ENCODE measurements around the gene FAM149B1. TPM values are rescaled to one million over a fixed set of nuclear protein-coding genes. Genes with fewer than 3 reads are reported as not detected.

FAM149B1 gene
- total RNA-seq, 1 experiment from 2014 or later = 22.8 TPM

DNA sequence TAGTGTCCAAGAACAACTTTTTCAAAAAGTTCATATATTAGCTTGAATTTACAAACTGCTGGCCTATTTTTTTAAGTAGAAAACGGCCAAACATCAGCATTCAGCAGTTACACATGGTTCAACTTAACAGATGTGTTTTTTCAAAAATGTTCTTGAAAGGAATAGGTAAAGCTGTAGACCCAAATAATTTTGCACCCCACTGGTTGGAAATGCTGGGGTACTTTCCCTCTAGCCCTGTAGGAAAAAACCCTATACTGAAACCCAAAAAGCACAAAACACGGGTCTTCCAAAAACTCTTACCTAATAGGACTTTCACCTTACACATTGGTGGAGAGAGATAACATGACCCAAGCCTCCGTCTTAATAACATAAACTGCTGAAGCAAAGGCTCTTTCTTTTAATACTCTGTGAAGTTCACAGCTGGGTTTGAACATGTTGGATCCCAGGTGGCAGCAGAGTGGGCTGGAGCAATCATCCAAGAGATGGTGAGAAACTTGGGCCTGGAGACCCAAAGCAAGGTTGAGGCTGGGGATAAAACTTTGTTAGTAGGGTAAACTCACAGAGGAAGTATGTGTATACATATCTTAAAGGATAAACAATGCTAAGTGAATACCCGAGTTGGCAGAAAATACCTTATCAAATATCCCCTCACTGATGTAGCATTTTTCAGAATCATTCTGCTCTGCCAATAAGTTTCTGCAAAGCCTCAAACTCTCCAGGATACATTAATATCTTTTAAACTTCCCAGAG lies 79.8 kb downstream of the FAM149B1 start:
- Mint-ChIP-seq H3K9me3 (ENCODE audit: unreplicated experiment) (no peaks in the 10 kb centered on the region), H3K4me1 (ENCODE audit: insufficient read depth, unreplicated experiment) (peaks cover 30% of the 10 kb centered on the region), H3K4me3 (ENCODE audit: unreplicated experiment) (peak overlapping the region; percentile 91), H3K36me3 (ENCODE audit: insufficient read depth, unreplicated experiment) (peaks cover 81% of the 10 kb centered on the region), H3K27ac (ENCODE audit: low read depth, unreplicated experiment) (peak overlapping the region; percentile 95), H3K27me3 (ENCODE audit: insufficient read depth, unreplicated experiment) (no peaks in the 10 kb centered on the region)
- TSS peak; percentile 94 for BruUV-seq (replicated peaks)
- POLR2A ChIA-PET = interaction anchor here (0.5 to 4.4 kb wide), 31 partner anchors 9 to 774 kb away, joined by 3 to 64 read pairs (median 5); partner anchors contain the start of genes ANXA7, CFAP70, ECD and FAM149B1
- intact Hi-C loops (cut with micrococcal nuclease) = loop anchor here (2.0 kb wide), 1 partner anchor 165 kb away; no protein-coding TSS in a partner anchor
- TF ChIP-seq CTCF (IDR thresholded peaks at IDR 0.05; ENCODE audit: unreplicated experiment) = no peak
- no peak for DNase-seq (ENCODE audit: unreplicated experiment)
- CTCF ChIA-PET = interaction anchor here (0.7 to 0.8 kb wide), 3 partner anchors 8 to 248 kb away, joined by 3 to 5 read pairs (median 5); partner anchors contain the start of gene PPP3CB

DNA sequence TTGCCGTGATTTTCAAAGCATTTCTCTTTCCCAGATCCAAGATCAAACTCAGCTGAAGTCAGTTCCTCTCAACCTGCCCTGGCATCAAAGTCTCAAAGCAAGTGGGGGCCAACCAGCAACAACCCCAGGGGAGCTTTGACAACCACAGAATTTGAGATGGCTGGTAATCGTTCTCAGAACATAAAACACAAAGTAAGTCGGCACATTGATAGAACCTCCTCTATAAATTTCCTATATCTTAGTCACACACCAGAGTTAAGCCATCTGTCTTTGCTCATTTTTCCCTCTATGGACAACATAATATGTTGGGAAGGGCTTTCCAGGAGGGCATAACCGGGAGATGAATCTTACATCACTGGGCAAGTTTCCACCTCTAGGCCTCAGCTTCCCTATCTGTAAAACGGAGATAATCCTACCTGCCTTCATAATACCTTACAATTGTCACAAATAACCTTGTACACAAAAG lies 80.4 kb downstream of the FAM149B1 start:
- Mint-ChIP-seq H3K4me3 (ENCODE audit: unreplicated experiment) (peak overlapping the region; percentile 91), H3K9me3 (ENCODE audit: unreplicated experiment) (no peaks in the 10 kb centered on the region), H3K36me3 (ENCODE audit: insufficient read depth, unreplicated experiment) (peaks cover 75% of the 10 kb centered on the region), H3K27ac (ENCODE audit: low read depth, unreplicated experiment) (peak overlapping the region; percentile 95), H3K4me1 (ENCODE audit: insufficient read depth, unreplicated experiment) (peaks cover 30% of the 10 kb centered on the region), H3K27me3 (ENCODE audit: insufficient read depth, unreplicated experiment) (no peaks in the 10 kb centered on the region)
- ChIA-PET POLR2A (interaction anchor here (0.5 to 4.4 kb wide), 7 partner anchors 11 to 246 kb away, joined by 3 to 64 read pairs (median 14); partner anchors contain the start of genes ECD, FAM149B1, NUDT13 and PPP3CB), CTCF (no interaction called here)
- no peak for DNase-seq (ENCODE audit: unreplicated experiment)
- intact Hi-C loops (cut with micrococcal nuclease) = no loop called here
- TF ChIP-seq CTCF (IDR thresholded peaks at IDR 0.05; ENCODE audit: unreplicated experiment) = no peak
- no TSS peak for BruUV-seq (replicated peaks)

DNA sequence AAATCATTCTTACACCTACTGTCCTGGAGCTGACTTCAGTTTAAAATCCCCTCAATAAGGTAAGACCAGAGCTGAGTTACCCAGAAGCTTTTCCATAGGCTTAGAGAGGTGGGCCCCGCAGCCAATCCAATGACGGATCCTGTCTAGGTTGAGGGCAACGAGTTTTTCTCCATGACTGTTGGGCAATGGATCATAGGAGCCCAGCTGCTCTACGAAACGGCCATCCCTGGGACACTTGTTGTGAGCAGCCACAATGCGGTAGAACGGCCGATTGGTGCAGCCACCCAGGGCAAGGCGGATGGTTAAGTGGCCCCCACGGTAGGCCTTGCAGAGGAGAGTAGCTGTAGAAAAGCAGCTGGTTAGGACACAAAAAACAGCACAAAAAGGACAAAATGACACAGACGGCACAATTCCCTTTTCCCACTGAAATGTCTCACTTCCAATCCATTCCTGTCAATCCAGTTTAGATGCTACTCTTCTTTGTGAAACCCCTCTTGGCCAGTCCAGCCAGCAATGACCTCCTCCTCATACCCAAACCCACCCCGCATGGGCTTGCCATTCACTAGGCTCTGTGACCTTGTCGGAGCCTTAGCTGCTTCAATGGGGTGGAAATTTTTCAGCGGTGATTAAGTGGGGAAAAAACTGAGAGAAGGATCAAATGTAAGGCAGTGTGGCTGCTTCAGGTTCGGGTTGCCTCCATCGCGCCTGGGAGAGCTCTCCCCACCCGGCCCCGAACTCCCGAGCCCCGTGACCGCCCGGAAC lies 83.9 kb downstream of the FAM149B1 start:
- TF ChIP-seq CTCF (IDR thresholded peaks at IDR 0.05; ENCODE audit: unreplicated experiment) = no peak
- H3K4me1 Mint-ChIP-seq (ENCODE audit: insufficient read depth, unreplicated experiment) = peaks cover 9% of the 10 kb centered on the region
- H3K9me3 Mint-ChIP-seq (ENCODE audit: unreplicated experiment) = no peaks in the 10 kb centered on the region
- peak; percentile 18 for DNase-seq (ENCODE audit: unreplicated experiment)
- ChIA-PET POLR2A (interaction anchor here (0.8 to 3.7 kb wide), 20 partner anchors 11 to 996 kb away, joined by 3 to 56 read pairs (median 4); partner anchors contain the start of genes ANXA7, CFAP70, ECD and FAM149B1), CTCF (interaction anchor here (0.5 to 1.1 kb wide), 4 partner anchors 16 to 162 kb away, joined by 3 to 6 read pairs (median 3); partner anchors contain the start of gene ANXA7)
- H3K36me3 Mint-ChIP-seq (ENCODE audit: insufficient read depth, unreplicated experiment) = peaks cover 46% of the 10 kb centered on the region
- peak overlapping the region; percentile 94 for H3K27ac Mint-ChIP-seq (ENCODE audit: low read depth, unreplicated experiment)
- H3K27me3 Mint-ChIP-seq (ENCODE audit: insufficient read depth, unreplicated experiment) = no peaks in the 10 kb centered on the region
- peak overlapping the region; percentile 90 for H3K4me3 Mint-ChIP-seq (ENCODE audit: unreplicated experiment)
- intact Hi-C loops (cut with micrococcal nuclease) = no loop called here
- TSS peak; percentile 62 for BruUV-seq (replicated peaks)

Data from MCF 10A (cell line).